ENCODE data around the gene TSC1.

Gene TSC1

DNA sequence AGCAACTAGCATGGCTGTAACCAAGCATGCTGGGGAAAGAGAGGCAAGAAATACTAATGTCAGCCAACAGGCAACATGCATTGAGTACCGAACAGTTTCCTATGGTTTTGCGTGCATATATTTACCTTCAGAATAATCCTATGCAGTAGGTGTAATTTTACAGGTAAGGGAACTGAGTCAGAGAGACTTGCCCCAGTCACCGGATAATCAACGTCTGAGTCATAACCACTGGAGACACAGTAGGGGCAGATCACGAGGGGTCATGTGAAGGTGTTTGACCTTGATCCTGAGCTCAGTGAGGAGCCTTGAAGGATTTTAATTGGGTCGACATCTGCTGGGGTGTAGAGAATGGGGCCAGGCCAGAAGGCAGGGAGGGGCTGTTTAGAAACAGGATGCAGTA, 13.4 kb upstream of the TSC1 start:
- Histone ChIP-seq H3K9ac (ENCODE audit: low read length in 5 of 5) (no peak overlapping the region), H3K27ac (ENCODE audit: low read depth, low read length) (no peak overlapping the region), H3K4me3 (ENCODE audit: low read depth in 1 of 5, low read length in 5 of 5) (no peak overlapping the region), H3K27me3 (ENCODE audit: control insufficient read depth in 5 of 5, insufficient read depth in 4 of 5, low read length in 5 of 5) (peaks cover 0 to 7% (median 0%) of the 10 kb centered on the region in 5 donors), H3K9me3 (ENCODE audit: control insufficient read depth in 5 of 5, low read length in 5 of 5) (peaks cover 3 to 16% (median 13%) of the 10 kb centered on the region in 5 donors), H3K4me1 (ENCODE audit: control insufficient read depth in 5 of 5, insufficient read depth in 5 of 5, low read length in 5 of 5) (no peaks in the 10 kb centered on the region), H3K36me3 (ENCODE audit: control insufficient read depth in 5 of 5, insufficient read depth in 5 of 5, low read length in 5 of 5) (no peaks in the 10 kb centered on the region)

DNA sequence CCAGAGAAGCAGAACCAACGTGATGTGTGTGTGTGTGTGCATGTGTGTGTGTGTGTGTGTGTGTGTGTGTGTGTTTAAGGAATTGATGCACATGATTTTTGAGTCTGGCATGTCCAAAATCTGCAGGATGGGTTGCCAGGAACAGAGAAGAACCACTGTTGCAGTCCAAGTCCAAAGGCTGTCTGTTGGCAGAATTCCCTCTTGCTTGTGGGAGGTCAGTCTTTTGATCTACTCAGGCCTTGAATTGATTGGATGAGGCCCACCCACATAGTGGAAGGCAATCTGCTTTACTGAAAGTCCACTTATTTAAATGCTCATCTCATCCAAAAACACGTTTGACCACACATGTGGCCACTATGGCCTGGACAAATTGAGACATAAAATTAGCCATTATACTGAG, 11.4 kb upstream of the TSC1 start:
- Histone ChIP-seq H3K9me3 (ENCODE audit: control insufficient read depth in 5 of 5, low read length in 5 of 5) (peaks cover 3 to 16% (median 13%) of the 10 kb centered on the region in 5 donors), H3K27me3 (ENCODE audit: control insufficient read depth in 5 of 5, insufficient read depth in 4 of 5, low read length in 5 of 5) (peaks cover 0 to 7% (median 0%) of the 10 kb centered on the region in 5 donors), H3K4me1 (ENCODE audit: control insufficient read depth in 5 of 5, insufficient read depth in 5 of 5, low read length in 5 of 5) (no peaks in the 10 kb centered on the region), H3K4me3 (ENCODE audit: low read depth in 1 of 5, low read length in 5 of 5) (no peak overlapping the region), H3K36me3 (ENCODE audit: control insufficient read depth in 5 of 5, insufficient read depth in 5 of 5, low read length in 5 of 5) (no peaks in the 10 kb centered on the region), H3K9ac (ENCODE audit: low read length in 5 of 5) (no peak overlapping the region), H3K27ac (ENCODE audit: low read depth, low read length) (no peak overlapping the region)

DNA sequence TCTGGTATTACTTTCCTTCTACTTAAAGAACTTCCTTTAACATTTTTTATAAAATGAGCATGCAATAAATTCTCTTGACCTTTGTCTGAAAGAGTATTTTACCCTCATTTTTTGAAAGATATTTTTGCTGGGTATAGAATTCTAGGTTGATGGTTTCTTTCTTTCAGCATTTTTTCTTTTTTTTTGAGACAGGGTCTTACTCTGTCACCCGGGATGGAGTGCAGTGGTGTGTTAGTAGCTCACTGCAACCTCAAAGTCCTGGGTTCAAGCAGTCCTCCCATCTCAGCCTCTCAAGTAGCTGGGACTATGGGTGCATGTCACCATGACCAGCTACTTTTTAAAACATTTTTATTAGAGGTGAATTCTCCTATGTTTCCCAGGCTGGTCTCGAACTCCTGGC, 10.7 kb upstream of the TSC1 start:
- Histone ChIP-seq H3K36me3 (ENCODE audit: control insufficient read depth in 5 of 5, insufficient read depth in 5 of 5, low read length in 5 of 5) (no peaks in the 10 kb centered on the region), H3K9me3 (ENCODE audit: control insufficient read depth in 5 of 5, low read length in 5 of 5) (peaks cover 3 to 16% (median 13%) of the 10 kb centered on the region in 5 donors), H3K27ac (ENCODE audit: low read depth, low read length) (no peak overlapping the region), H3K9ac (ENCODE audit: low read length in 5 of 5) (no peak overlapping the region), H3K4me1 (ENCODE audit: control insufficient read depth in 5 of 5, insufficient read depth in 5 of 5, low read length in 5 of 5) (no peaks in the 10 kb centered on the region), H3K4me3 (ENCODE audit: low read depth in 1 of 5, low read length in 5 of 5) (no peak overlapping the region), H3K27me3 (ENCODE audit: control insufficient read depth in 5 of 5, insufficient read depth in 4 of 5, low read length in 5 of 5) (peaks cover 0 to 7% (median 0%) of the 10 kb centered on the region in 5 donors)

DNA sequence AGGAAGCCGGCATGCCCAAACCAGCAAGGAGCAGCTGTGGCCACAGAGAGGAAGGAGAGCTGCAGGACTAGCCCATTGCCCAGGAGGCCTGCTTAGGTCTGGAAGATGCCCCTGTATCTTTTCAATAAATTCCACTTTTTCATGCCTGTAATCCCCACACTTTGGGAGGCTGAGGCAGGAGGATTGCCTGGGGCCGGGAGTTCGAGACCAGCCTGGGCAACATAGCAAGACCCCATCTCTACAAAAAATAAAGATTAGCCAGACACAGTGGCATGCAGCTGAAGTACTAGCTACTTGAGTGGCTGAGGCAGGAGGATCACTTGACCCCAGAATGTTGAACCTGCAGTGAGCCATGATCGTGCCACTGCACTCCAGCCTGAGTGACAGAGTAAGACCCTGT, 5.3 kb upstream of the TSC1 start:
- Histone ChIP-seq H3K9me3 (ENCODE audit: control insufficient read depth in 5 of 5, low read length in 5 of 5) (no peaks in the 10 kb centered on the region), H3K4me1 (ENCODE audit: control insufficient read depth in 5 of 5, insufficient read depth in 5 of 5, low read length in 5 of 5) (peaks cover 3 to 7% (median 5%) of the 10 kb centered on the region in 5 donors), H3K4me3 (ENCODE audit: low read depth in 1 of 5, low read length in 5 of 5) (no peak overlapping the region), H3K36me3 (ENCODE audit: control insufficient read depth in 5 of 5, insufficient read depth in 5 of 5, low read length in 5 of 5) (no peaks in the 10 kb centered on the region), H3K27ac (ENCODE audit: low read depth, low read length) (no peak overlapping the region), H3K27me3 (ENCODE audit: control insufficient read depth in 5 of 5, insufficient read depth in 4 of 5, low read length in 5 of 5) (no peaks in the 10 kb centered on the region), H3K9ac (ENCODE audit: low read length in 5 of 5) (no peak overlapping the region)

DNA sequence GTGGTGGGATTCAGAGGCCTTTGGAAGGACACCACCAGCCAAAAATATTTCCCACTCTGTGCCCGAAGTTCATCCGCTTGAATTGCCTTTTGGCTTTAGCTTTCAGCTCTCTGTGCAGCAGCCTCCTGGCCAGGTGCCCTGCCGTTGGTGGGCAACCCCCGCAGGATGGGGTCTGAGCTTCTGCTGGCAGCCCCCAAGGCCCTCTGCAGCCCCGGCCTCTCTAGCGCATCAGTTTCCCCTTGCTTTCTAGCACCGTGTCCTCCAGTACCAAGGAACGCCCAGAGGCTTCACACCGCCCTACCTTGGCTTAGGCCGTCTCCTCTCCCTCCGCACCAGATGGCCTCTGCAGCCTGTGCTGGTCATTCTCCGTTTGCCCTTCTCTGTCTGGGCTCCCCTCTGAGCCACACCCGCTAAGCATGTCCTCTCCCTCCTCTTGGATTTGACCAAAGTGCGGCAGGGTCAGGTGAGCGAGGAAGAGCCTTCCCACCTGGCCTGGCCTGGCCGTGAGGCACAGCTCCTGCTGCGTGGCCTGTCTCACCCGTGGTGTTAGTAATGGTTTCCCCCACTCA, 4.2 kb upstream of the TSC1 start:
- no peaks in the 10 kb centered on the region for H3K27me3 ChIP-seq (ENCODE audit: control insufficient read depth in 5 of 5, insufficient read depth in 4 of 5, low read length in 5 of 5)
- peaks cover 3 to 12% (median 11%) of the 10 kb centered on the region in 5 donors for H3K4me1 ChIP-seq (ENCODE audit: control insufficient read depth in 5 of 5, insufficient read depth in 5 of 5, low read length in 5 of 5)
- no peak overlapping the region for H3K4me3 ChIP-seq (ENCODE audit: low read depth in 1 of 5, low read length in 5 of 5)
- no peak overlapping the region for H3K9ac ChIP-seq (ENCODE audit: low read length in 5 of 5)
- H3K36me3 ChIP-seq (ENCODE audit: control insufficient read depth in 5 of 5, insufficient read depth in 5 of 5, low read length in 5 of 5), result no peaks in the 10 kb centered on the region
- H3K27ac ChIP-seq (ENCODE audit: low read depth, low read length), result no peak overlapping the region
- H3K9me3 ChIP-seq (ENCODE audit: control insufficient read depth in 5 of 5, low read length in 5 of 5), result no peaks in the 10 kb centered on the region

DNA sequence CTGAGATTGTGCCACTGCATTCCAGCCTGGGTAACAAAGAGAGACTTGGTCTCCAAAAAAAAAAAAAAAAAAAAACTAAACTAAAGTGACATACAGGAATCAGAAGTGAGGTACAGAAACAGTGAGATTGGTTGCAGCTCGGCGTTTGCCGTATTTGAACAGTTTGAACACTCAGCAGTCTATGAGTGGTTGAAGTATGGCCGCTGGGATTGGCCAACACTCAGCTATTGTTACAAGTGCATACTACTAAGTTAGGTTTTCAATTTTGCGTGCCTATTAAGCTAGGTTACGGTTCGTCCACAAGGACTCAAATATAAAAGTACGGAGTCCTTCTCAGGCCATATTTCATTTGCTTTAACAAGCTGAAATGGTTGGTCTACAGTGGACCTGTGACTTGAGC, 3.3 kb upstream of the TSC1 start:
- Histone ChIP-seq H3K4me3 (ENCODE audit: low read depth in 1 of 5, low read length in 5 of 5) (no peak overlapping the region), H3K27me3 (ENCODE audit: control insufficient read depth in 5 of 5, insufficient read depth in 4 of 5, low read length in 5 of 5) (no peaks in the 10 kb centered on the region), H3K9me3 (ENCODE audit: control insufficient read depth in 5 of 5, low read length in 5 of 5) (no peaks in the 10 kb centered on the region), H3K9ac (ENCODE audit: low read length in 5 of 5) (no peak overlapping the region), H3K4me1 (ENCODE audit: control insufficient read depth in 5 of 5, insufficient read depth in 5 of 5, low read length in 5 of 5) (peaks cover 3 to 20% (median 18%) of the 10 kb centered on the region in 5 donors), H3K36me3 (ENCODE audit: control insufficient read depth in 5 of 5, insufficient read depth in 5 of 5, low read length in 5 of 5) (no peaks in the 10 kb centered on the region), H3K27ac (ENCODE audit: low read depth, low read length) (no peak overlapping the region)

DNA sequence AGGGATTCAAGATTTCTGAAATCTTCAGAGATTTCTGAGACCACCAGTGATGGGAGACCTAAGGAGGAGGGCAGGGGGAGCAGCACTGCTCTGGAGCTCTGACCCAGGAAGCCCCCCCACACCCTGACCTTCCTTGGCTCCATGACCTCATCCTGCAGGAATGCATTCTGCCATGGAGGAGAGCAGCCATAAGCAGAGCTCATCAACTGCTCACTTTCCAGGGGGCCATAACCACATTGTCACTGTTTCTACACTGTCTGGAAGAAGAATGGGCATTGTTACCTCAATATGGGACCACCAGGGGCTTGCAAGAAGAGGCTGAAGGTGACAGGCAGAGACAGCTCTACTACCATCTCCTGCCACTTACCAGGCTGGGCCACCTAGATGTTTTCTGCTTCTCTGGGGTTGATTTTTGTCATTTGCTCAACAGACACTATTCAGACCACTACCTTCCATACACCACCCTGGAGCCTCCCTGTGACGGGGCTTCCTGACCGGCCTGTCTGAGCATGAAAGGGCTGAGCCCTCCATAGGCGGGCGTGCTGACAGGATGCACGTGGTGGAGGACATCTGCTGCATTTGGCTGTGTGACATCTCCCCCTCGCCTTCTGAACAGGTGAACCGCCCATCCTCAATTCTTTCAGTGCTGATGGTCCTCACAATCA, 2.3 kb upstream of the TSC1 start:
- Histone ChIP-seq H3K36me3 (ENCODE audit: control insufficient read depth in 5 of 5, insufficient read depth in 5 of 5, low read length in 5 of 5) (no peaks in the 10 kb centered on the region), H3K4me3 (ENCODE audit: low read depth in 1 of 5, low read length in 5 of 5) (no peak overlapping the region), H3K9ac (ENCODE audit: low read length in 5 of 5) (no peak overlapping the region), H3K27me3 (ENCODE audit: control insufficient read depth in 5 of 5, insufficient read depth in 4 of 5, low read length in 5 of 5) (no peaks in the 10 kb centered on the region), H3K4me1 (ENCODE audit: control insufficient read depth in 5 of 5, insufficient read depth in 5 of 5, low read length in 5 of 5) (peaks cover 3 to 26% (median 25%) of the 10 kb centered on the region in 5 donors), H3K27ac (ENCODE audit: low read depth, low read length) (no peak overlapping the region), H3K9me3 (ENCODE audit: control insufficient read depth in 5 of 5, low read length in 5 of 5) (no peaks in the 10 kb centered on the region)

DNA sequence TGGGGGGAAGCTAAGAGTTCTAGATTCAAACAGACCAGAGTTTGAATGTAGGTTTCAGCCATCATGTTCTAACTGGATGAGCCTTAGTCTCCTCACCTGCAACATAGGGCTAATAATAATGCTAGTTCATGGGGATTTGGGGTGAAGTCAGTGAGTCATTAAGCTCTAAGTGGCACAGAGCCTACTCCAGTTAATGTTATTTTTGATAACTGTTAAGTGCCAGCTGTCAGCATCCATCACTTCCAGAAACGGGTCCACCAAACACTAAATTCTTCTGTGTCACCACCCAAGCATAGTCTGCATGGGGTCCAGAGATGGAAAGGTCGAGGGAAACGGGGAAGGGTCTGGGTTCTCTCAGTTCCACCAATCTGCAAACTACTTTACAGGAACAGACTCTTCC, 1.8 kb upstream of the TSC1 start:
- Histone ChIP-seq H3K27ac (ENCODE audit: low read depth, low read length) (no peak overlapping the region), H3K36me3 (ENCODE audit: control insufficient read depth in 5 of 5, insufficient read depth in 5 of 5, low read length in 5 of 5) (no peaks in the 10 kb centered on the region), H3K4me1 (ENCODE audit: control insufficient read depth in 5 of 5, insufficient read depth in 5 of 5, low read length in 5 of 5) (peaks cover 3 to 26% (median 25%) of the 10 kb centered on the region in 5 donors), H3K9me3 (ENCODE audit: control insufficient read depth in 5 of 5, low read length in 5 of 5) (no peaks in the 10 kb centered on the region), H3K27me3 (ENCODE audit: control insufficient read depth in 5 of 5, insufficient read depth in 4 of 5, low read length in 5 of 5) (no peaks in the 10 kb centered on the region), H3K9ac (ENCODE audit: low read length in 5 of 5) (no peak overlapping the region), H3K4me3 (ENCODE audit: low read depth in 1 of 5, low read length in 5 of 5) (no peak overlapping the region)

DNA sequence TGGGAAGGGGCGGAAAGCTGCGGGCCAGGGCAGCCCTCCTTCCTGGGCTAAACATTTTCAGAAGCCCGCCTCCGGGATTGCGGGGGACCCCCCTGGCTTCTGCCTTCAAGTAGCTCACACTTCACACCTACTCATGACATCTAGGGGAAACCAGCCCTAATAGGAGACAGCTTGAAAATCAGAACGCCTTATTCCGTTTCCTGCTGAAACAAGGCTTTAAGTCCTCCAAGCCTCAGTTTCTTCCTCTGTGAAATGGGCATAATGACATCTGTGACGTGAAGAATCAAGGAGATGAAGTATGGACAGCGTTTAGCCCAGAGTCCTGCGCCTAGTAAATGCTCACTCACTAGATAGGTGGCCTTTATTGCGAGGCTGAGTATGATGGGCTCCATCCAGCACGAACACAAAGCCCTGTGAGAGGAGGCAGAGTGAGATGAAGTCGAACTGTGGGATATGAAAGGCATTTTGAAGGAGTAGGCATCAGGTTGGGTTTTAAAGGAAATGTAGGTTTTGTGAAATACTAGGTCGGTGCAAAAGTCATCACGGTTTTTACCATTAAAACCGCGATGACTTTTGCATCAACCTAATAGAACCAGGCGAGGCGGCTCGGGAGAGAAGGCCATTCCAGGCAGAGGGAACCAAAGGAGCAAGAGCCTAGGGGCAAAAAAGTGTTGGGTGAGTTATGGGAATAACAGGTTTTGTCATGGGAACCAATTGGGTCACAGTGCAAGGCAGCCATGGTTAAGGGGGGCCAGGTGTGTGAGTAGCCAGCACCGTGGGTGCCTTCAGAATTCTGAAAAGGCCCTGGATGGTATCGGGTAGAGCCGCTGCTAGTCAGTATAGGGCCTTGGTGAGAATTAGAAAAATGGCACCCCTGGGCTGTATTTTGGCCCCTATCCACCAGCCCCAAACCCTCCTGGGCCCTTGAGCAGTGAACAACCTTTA, 1.0 kb upstream of the TSC1 start:
- Histone ChIP-seq H3K27ac (ENCODE audit: low read depth, low read length) (peak overlapping the region; percentile 96), H3K4me3 (ENCODE audit: low read depth in 1 of 5, low read length in 5 of 5) (peak overlapping the region; percentile 62 to 96 (median 76)), H3K27me3 (ENCODE audit: control insufficient read depth in 5 of 5, insufficient read depth in 4 of 5, low read length in 5 of 5) (no peaks in the 10 kb centered on the region), H3K36me3 (ENCODE audit: control insufficient read depth in 5 of 5, insufficient read depth in 5 of 5, low read length in 5 of 5) (no peaks in the 10 kb centered on the region), H3K9ac (ENCODE audit: low read length in 5 of 5) (peak overlapping the region in 4 of 5 donors; percentile 66 to 85 (median 72)), H3K4me1 (ENCODE audit: control insufficient read depth in 5 of 5, insufficient read depth in 5 of 5, low read length in 5 of 5) (peaks cover 3 to 26% (median 25%) of the 10 kb centered on the region in 5 donors), H3K9me3 (ENCODE audit: control insufficient read depth in 5 of 5, low read length in 5 of 5) (no peaks in the 10 kb centered on the region)
